ENCODE measurements around the gene RXFP2. TPM values are rescaled to one million over a fixed set of nuclear protein-coding genes. Genes with fewer than 3 reads are reported as not detected.

Gene RXFP2
- total and polyA plus RNA-seq, 9 of the 15 experiments (the other 6 are each of a cell fraction or from before 2014, with no cell fraction given) = not detected

DNA sequence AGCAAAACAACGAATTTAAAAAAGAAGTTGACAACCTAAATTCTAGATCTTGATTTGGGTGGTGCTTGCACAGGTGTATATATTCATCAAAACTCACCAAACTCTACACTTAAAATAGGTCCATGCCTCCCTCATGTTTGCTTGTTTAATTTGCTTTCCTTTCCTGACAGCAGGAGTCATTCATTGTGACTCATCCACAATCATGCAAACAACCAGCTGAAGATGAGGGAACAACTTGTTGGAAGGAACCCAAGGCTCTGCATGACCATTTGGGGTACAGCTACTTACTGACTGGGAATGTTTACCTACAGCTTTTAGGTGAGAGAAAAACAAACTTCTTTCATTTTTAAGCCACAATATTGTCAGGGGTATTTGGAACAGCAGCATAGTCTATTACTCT lies 96.6 kb downstream of the RXFP2 start:
- Histone ChIP-seq H3K4me1 (replicated peaks in 1 of 2; ENCODE audit: control insufficient read depth in 2 of 2, insufficient read depth in 2 of 2, low read length in 2 of 2) (no peaks in the 10 kb centered on the region), H3K4me3 (no peak overlapping the region), H3K9me3 (replicated peaks; ENCODE audit: control insufficient read depth, insufficient read depth, low read depth, low read length) (no peaks in the 10 kb centered on the region), H3K27me3 (ENCODE audit: control insufficient read depth in 2 of 2, insufficient read depth in 2 of 2, low read length in 2 of 2) (no peaks in the 10 kb centered on the region), H2AFZ (ENCODE audit: low read depth, low read length) (no peak overlapping the region), H3K9me1 (ENCODE audit: control insufficient read depth, insufficient read depth, low read length) (no peaks in the 10 kb centered on the region), H3K9ac (ENCODE audit: insufficient read depth in 1 of 2, low read depth in 2 of 2, low read length in 2 of 2) (no peak overlapping the region), H3K27ac (ENCODE audit: extremely low read depth, low read depth, low read length) (no peak overlapping the region), H3K79me2 (ENCODE audit: control insufficient read depth, insufficient read depth, low read length) (no peaks in the 10 kb centered on the region), H3K4me2 (ENCODE audit: insufficient read depth, low read length) (no peak overlapping the region), H4K20me1 (replicated peaks; ENCODE audit: control insufficient read depth, insufficient read depth, low read length) (no peaks in the 10 kb centered on the region), H3K36me3 (ENCODE audit: control insufficient read depth, insufficient read depth, low read length) (no peaks in the 10 kb centered on the region)
- POLR2A ChIA-PET = no interaction called here
- FAIRE-seq (no peak), ATAC-seq (no peak), DNase-seq (ENCODE audit: extremely low read depth in 1 of 4, low spot score in 3 of 4) (no peak)
- intact Hi-C loops (cut with micrococcal nuclease) (no loop called here), in situ Hi-C loops (cut with MboI) (no loop called here)
- no TSS peak for BruUV-seq (replicated peaks)
- TF ChIP-seq ZNF121 (CRISPR knock-in tag; conservative IDR thresholded peaks at IDR 0.05) (no peak), ZFP1 (CRISPR knock-in tag; IDR thresholded peaks at IDR 0.05) (no peak), TEAD2 (tag; IDR thresholded peaks at IDR 0.05) (no peak), NR3C1 (CRISPR knock-in tag; IDR thresholded peaks at IDR 0.05) (no peak), POLR3A (IDR thresholded peaks at IDR 0.05; ENCODE audit: borderline replicate concordance, extremely low read depth, insufficient read depth, insufficient read length) (no peak), ZNF717 (CRISPR knock-in tag; IDR thresholded peaks at IDR 0.05) (no peak)
- WGBS (ENCODE audit: insufficient coverage, low coverage, missing lambda C conversion rate) = 0% methylated on average over 1 of the region's 1 CpG
- CTCF ChIA-PET (ENCODE audit: low intra/inter-chr PET ratio) = no interaction called here

DNA sequence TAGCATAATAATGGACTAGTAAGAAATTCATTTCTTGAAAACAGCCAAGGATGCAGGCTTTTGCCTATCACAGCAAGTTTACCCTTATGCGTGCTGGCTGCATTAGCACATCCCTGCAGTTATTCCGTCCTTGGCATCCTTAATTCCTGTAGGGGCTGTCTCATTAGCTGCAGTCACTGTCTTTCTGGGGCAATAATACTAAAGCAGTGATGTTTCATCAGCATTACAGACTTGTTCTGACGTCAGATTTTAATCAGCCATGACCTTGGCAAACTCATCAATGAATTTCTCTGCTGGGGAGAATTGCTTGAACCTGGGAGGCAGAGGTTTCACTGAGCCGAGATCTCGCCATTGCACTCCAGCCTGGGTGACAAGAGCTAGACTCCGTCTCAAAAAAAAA lies 103.7 kb downstream of the RXFP2 start:
- TF ChIP-seq, protein P1, sequence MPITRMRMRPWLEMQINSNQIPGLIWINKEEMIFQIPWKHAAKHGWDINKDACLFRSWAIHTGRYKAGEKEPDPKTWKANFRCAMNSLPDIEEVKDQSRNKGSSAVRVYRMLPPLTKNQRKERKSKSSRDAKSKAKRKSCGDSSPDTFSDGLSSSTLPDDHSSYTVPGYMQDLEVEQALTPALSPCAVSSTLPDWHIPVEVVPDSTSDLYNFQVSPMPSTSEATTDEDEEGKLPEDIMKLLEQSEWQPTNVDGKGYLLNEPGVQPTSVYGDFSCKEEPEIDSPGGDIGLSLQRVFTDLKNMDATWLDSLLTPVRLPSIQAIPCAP (CRISPR knock-in tag; IDR thresholded peaks at IDR 0.05; ENCODE audit: borderline replicate concordance) = no peak
- TF ChIP-seq NFE2 (IDR thresholded peaks at IDR 0.05; ENCODE audit: low read depth) (no peak), SIRT6 (IDR thresholded peaks at IDR 0.05; ENCODE audit: low read depth, low read length) (no peak), CHCHD3 (CRISPR knock-in tag; IDR thresholded peaks at IDR 0.05) (no peak)
- TF ChIP-seq, protein P2, sequence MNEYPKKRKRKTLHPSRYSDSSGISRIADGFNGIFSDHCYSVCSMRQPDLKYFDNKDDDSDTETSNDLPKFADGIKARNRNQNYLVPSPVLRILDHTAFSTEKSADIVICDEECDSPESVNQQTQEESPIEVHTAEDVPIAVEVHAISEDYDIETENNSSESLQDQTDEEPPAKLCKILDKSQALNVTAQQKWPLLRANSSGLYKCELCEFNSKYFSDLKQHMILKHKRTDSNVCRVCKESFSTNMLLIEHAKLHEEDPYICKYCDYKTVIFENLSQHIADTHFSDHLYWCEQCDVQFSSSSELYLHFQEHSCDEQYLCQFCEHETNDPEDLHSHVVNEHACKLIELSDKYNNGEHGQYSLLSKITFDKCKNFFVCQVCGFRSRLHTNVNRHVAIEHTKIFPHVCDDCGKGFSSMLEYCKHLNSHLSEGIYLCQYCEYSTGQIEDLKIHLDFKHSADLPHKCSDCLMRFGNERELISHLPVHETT (CRISPR knock-in tag; conservative IDR thresholded peaks at IDR 0.05 in 1 of 2, IDR thresholded peaks at IDR 0.05 in 1 of 2) = no peak
- H3K27ac ChIP-seq (ENCODE audit: extremely low read depth, low read depth, low read length) = no peak overlapping the region
- no peaks in the 10 kb centered on the region for H3K27me3 ChIP-seq (ENCODE audit: control insufficient read depth in 2 of 2, insufficient read depth in 2 of 2, low read length in 2 of 2)
- in situ Hi-C loops (cut with MboI) (no loop called here), intact Hi-C loops (cut with micrococcal nuclease) (no loop called here)
- DNase-seq (ENCODE audit: extremely low read depth in 1 of 4, low spot score in 3 of 4) (no peak), ATAC-seq (no peak), FAIRE-seq (no peak)
- H3K4me3 ChIP-seq = no peak overlapping the region
- no peaks in the 10 kb centered on the region for H4K20me1 ChIP-seq (replicated peaks; ENCODE audit: control insufficient read depth, insufficient read depth, low read length)
- no peak overlapping the region for H2AFZ ChIP-seq (ENCODE audit: low read depth, low read length)
- no peaks in the 10 kb centered on the region for H3K36me3 ChIP-seq (ENCODE audit: control insufficient read depth, insufficient read depth, low read length)
- WGBS (ENCODE audit: insufficient coverage, low coverage, missing lambda C conversion rate) = 2% methylated on average over 5 of the region's 6 CpGs
- POLR2A ChIA-PET = no interaction called here
- peaks cover 0 to 10% of the 10 kb centered on the region in 2 experiments; a peak in 2 of 5 replicates for H3K4me1 ChIP-seq (replicated peaks in 1 of 2; ENCODE audit: control insufficient read depth in 2 of 2, insufficient read depth in 2 of 2, low read length in 2 of 2)
- H3K9me3 ChIP-seq (replicated peaks; ENCODE audit: control insufficient read depth, insufficient read depth, low read depth, low read length) = no peaks in the 10 kb centered on the region
- CTCF ChIA-PET (ENCODE audit: low intra/inter-chr PET ratio) = no interaction called here
- no peak overlapping the region for H3K4me2 ChIP-seq (ENCODE audit: insufficient read depth, low read length)
- no TSS peak for BruUV-seq (replicated peaks)
- H3K9me1 ChIP-seq (ENCODE audit: control insufficient read depth, insufficient read depth, low read length) = no peaks in the 10 kb centered on the region
- no peak overlapping the region for H3K9ac ChIP-seq (ENCODE audit: insufficient read depth in 1 of 2, low read depth in 2 of 2, low read length in 2 of 2)
- H3K79me2 ChIP-seq (ENCODE audit: control insufficient read depth, insufficient read depth, low read length) = no peaks in the 10 kb centered on the region

All from K562 (cell line).